Stimulated activated CD4-positive, alpha-beta T cell treated with anti-CD3 and anti-CD28 coated beads, Interleukin-1b, Interleukin-23, amount 100 ng/mL, for 48 hours (primary cell): ENCODE results near the gene TSPAN18.
A peak's percentile ranks its signal among the peaks of the same experiment; 100 is the strongest.

Source experiments
- DNase-seq: peaks from one replicate; pipeline ENCODE4 v3.0.0-alpha.2; 2020

Gene TSPAN18, protein sequence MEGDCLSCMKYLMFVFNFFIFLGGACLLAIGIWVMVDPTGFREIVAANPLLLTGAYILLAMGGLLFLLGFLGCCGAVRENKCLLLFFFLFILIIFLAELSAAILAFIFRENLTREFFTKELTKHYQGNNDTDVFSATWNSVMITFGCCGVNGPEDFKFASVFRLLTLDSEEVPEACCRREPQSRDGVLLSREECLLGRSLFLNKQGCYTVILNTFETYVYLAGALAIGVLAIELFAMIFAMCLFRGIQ

DNA sequence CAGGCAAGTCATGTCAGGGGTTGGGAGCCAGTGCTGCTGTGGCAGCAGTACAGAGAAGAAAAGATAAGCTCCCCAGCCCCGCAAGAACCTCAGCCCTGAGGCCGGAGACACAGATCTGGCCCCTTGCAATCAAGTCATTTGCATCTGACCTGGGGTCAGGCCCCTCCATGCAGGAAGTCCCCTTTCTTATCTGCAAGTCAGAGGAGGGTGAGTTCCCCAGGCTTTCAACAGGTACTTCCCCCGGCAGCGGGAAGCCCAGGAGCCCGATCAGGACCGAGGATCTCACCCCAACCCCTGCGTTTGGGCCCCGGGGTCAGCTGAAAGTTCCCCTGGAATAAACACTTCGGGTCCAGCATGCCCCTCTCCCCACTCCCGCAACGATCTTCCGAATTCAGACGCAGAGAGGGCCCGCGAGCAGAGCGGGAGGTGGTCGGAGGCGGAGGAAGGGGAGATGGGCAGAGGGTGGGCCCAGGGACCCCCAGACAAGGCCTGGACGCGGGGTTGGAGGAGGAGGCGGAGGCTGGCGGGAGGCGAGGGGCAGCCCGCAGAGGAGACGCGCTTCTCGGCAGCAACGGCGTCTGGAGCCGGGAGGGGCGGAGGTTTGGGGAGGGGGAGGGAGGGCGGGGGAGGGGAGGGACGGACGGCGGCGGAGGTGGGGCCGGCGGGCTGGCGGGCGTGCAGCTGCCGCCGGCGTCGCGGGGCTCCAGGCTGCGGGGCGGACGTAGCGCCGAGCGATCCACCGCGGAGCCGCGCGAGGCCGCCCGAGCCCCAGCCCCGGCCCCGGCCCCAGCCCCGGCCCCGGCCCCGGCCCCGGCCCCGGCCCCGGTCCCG is at the start of gene TSPAN18:
TSPAN18 (plus strand) TSS at position 680 of the 831 bp plus-strand sequence. CDS start 179,455 bp downstream, outside the sequence.
- DNase-seq = peak; percentile 10

DNA sequence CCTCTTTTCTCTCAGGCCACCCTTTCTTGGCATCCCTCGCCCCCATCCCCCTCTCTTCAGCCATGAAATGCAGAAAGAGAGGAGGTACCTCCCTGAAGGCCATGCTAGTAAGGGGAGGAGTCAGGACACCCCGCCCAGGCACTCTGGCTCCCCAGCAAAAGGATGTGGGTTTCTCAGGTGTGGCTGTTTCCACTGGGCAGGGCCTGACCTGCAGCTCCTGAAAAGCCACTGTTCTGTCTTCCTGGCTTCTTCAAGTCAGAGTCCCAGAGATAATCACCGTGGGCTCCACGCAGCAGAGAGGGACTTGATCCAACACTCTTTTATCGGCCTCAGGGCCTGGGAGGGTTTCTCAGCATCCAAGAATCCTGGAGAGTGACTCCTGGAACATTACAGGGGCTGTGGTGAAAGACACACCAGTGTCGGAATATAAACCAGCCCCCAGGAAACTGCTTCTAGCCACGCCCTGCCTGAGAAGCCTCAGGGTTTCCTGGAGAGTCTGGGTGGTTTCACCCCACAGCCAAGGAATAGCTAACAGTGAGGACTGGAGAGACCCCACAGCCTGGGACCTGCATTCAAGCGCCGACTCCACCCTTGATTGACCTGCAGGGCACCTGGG is 45.7 kb upstream of the TSPAN18 start:
- DNase-seq = peak; percentile 38

DNA sequence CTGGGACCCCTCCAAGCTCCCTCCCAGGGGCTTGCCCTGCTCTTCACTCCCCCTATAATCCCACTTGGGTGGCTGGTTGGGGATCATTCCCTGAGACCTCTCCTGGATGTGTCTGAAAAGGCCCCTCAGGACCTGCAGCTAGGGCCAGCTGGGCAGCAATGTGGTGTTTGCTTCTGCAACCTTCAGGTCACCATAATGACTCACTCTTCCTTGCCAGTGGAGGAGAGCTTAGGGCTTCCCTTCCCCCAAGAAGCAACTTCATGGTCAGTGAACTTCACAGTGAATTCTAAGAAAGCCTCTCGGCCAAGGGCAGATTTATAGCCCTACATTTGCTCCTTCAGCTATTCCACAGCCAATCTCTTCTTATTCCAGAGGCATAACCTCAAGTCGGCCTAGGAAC is 45.1 kb upstream of the TSPAN18 start:
- no peak for DNase-seq

DNA sequence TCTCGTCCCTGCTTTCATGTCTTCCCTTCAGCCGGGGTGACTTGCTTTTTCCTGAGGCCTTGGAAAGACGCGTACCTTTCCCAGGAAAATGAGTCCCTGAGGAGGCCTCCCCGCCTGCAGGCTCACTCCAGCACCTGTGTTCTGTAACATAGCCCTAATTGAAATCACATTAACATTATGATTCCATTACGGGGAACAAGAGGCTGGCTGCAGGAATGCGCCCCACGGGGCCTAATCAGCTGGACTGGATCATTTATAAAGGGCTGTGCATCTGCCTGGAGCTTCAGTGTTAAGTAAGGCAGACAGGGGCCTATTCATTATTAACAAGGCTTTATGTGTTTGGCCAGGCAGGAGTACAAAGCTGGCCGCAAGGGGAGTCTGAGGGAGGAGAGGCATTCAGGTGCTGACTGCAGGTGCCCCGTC is 41.9 kb upstream of the TSPAN18 start:
- DNase-seq = no peak

DNA sequence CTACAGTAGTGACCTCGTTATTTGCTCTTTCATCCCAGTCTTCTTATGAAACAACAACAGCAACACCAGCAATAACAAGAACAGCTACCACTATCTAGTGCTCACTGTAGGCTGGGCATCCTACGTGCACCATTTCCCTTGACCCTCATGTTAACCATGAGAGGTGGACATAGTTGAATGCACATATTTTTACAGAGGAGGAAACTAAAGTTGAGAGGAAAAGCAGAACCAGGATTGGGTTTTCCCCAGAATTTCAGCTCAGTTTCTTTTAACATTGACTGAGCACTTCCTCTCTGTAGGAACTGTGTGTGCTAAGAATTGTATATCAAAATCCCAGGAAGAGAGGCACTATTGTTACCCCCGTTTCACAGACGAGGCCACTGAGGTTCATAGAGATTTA is 39.4 kb upstream of the TSPAN18 start:
- DNase-seq = no peak

DNA sequence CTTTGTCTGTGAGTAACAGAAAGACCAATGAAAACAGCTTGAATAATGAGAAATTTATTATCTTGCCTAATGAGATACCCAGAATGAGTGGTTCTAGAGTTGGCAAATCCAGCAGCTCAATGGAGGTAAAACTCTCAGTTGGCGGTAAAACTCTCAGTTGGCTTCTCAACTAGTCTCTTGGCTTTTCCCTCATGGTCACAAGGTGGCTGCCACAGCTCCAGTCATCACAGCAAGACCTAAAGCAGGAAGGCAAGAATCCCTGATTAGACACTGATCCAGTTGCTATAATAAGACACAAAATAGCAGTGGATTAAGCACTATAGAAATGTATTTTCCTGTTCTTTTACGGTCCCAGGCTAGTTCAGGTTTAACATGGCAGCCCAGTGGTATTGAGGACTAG is 37.5 kb upstream of the TSPAN18 start:
- no peak for DNase-seq

DNA sequence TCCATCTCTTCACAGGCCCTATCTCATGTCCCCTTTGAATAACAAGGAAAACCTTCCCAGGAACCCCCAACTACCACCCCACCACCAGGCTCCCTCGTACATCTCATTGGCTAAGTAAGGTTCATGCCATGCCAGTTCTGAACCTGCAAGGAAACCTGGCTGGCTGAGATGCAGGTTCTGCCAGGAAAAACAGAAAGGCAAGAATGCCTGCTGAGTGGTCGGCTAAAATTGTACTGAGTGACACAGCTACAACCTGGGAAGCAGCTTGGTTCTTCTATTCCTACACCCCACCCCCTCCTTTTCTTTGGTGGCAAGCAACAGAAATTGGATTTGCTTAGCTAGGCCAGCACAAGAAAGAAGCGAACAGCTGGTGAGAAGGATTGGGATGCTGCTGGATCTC is 36.1 kb upstream of the TSPAN18 start:
- DNase-seq = no peak

DNA sequence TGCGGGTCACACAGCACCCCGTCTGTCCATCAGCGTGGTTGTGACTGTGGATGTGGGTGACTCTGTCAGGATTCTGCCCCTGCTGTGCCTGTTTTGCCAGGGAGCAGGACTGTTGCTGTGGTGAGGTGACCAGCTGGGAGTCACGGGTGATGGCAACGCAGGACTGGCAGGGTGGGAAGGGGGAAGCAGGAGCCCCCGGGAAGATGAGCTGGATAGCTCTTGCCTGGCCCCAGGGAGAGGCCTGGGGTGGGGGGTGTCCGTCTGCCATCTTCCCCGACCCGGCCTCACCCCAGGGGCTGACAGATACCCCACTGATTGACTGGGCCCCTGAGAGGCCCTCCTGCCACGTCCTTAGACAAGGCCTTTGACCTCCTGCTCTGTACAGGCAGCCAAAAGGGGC is 34.3 kb upstream of the TSPAN18 start:
- DNase-seq = no peak

DNA sequence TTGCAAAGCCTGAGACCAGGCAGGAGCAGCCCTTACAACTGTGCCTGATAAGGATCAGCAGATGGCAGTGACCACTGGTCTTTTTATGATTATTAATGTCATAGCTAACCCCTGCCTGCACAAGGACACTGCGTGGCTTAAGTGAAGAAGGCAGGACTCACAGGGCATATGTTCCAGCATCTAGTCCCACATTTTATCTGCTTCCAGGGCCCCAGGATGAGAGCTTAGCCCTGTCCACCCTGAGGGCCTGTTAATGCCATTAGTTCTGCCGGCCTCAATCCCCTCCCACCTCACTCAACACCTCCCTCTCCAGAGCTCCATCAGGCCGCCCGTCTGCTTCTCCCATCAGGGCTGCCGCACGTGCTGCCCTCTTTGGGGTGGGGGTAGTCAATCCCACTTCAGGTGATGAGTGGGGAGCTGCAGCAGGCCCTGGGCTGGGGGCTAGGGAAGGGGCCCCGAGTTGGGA is 33.1 kb upstream of the TSPAN18 start:
- no peak for DNase-seq

DNA sequence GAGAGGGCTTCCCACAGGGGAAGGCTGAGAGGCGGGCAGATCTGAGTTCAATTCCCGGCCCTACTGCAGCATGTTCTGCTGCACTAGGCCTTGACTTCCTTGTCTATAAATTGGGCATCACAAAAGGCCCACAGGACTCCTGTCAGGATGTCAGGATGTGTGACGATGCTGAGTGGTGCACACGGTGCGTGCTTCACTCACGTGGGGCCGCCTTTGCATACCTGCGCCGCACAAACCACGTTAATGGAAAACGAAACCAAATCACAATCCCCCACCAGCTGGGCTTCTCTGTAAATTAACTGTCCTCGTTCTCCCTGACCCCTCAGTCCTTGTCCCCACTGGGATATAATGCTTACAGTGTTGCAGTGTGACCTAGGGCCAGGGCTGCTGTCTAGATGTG is 32.3 kb upstream of the TSPAN18 start:
- DNase-seq = no peak

DNA sequence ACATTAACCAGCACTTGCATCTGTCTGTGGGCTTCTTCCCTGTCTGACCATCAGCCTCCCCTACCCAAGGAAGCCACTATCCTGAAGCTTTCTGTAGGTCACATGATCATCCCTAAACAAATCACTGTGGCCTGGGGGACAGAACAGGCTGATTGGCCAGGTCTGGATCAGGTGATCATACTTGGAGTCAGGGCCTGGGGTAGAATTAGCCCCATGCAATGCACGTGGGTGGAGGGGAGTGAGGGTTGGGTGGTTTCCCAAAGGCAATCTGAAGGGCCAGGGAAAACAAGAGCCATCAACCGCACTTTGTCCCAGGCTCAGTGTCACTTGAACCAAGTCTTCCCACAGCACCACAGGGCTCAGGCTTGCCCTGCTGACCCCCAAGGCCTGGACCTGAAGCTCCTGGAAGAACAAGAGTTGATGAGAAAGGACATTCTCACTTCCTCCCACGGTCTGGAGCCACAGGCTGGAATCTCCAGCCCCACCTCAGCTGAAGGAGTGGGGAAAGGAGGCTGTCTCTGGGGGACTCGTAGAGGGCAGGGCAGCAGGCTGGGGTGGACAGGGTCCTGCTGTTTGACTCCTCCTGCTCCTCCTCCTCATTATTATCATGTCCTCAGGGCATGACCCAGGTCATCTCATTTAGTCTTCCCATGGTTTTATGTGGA is 31.5 kb upstream of the TSPAN18 start:
- DNase-seq = no peak

DNA sequence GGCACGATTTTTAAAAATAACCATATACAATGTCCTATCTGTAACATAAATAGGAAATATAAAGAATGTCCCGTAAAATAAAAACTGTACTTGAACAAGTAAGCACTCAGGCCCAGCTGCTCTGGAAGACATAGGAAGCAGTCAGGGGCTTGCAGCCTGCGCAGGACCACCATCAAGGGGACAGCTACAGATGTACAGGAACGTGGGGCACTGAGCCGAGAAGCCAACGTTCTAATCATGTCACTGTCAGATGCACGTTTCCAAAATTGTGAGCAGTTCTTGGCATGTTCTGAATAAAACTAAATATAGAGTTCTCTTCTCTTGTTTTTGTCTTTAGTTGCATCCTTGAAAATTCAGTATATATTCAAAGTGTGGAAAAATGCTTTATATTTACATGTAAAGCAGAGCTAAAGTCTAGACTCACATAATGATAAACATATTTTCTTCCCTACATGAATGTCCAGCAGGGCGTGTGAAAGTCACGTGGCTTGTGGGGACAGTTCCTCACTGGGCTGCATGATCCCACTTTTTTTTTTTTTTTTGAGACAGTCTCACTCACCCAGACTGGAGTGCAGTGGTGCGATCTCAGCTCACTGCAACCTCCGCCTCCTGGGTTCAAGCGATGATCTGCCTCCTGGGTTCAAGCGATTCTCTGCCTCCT is 28.4 kb upstream of the TSPAN18 start:
- no peak for DNase-seq

DNA sequence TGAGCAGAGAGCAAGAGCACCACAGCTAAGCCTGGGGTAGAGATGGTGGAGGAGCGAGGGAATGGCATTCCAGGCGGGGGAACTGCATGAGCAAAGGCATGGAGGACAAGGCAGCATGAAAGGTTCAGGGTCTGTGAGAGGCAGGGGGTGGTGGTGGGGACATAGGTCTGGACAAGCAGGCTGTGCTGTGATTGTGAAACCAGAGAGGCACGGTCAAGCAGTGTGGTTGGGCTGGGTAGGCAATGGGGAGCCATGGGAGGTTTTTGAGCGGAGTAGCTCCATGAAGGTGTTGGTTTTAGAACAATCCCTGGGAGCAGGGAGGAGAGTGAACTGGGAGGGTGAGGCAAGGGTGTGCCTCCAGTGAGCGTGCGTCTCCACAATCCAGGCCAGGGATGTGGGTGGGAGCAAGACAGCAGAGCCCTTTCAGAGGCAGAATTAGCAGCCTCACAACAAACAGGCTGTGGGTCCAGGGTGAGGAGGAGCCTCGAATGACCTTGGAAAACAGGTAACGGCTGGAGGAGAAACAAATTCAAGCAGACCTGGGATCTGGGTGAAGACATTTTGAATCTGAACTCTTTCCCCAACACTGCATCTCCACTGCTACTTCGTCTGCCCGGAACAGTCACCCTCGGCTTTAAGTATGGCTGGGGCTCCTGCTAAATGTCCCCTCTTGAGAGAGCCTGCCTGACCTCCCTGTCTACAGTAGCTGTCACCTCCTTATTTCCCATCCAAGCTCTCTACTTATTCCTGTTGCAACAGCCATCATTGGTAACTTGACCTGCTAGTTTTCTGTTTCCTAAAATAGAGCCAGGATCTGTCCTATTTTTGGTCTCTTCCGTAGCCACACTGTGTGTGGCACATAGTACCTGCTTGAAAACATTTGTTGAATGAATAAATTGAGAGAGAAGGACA is 27.0 kb upstream of the TSPAN18 start:
- DNase-seq = no peak

DNA sequence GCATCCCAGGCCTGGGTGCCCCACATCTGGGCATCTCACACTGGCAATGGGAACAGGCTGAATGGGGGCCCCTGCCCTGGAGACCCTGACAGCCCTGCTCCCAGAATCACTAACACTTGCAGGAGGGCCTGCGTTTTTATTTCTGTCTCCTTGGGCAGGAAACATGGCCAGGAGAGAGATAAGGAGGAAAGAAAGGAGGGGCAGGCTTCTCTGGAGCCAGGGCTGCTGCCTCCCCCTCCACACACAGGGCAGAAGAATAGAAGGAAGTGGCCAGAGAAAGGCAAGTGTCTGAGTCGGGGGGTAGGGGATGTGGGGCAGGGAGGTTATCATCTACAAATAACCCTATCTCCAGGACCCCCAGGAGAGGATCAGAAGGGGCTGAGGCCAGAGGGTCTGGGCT is 25.5 kb upstream of the TSPAN18 start:
- DNase-seq = no peak

DNA sequence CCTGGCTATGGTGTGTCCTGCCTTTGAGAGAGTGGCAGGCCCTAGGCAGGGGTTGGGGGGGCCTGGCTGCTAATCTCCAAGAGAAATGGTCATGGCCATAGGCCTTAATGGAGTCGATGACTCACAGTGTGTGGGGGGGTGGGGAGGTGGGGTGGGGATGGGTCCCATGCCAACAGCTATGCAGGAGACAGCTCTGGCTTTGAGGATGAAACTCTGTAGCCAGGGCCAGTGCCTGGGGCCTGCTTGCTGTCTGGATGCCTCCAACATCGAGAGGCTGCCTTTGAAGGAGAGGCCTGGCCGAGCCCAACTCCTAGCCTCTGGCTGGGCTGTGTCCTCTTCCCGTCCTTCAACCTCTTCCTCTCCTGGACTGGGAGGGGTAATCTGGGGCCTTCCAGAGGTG is 23.9 kb upstream of the TSPAN18 start:
- no peak for DNase-seq

DNA sequence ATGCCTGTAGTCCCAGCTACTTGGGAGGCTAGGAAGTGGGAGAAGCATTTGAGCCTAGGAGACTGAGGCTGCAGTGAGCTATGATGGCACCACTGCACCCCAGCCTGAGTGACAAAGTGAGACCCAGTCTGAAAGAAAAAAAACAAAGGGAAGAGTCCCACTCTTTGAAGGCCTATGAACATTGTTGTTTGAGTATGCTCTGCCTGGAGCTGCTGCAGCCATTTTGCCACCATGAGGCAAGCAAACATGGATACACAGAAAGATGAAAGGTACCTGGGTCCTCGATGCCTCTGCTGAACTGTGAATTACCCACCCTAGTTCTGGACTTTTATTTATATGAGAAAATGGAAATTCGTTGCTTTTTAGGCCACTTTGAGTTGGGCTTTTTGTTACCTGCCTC is 19.7 kb upstream of the TSPAN18 start:
- DNase-seq = no peak

DNA sequence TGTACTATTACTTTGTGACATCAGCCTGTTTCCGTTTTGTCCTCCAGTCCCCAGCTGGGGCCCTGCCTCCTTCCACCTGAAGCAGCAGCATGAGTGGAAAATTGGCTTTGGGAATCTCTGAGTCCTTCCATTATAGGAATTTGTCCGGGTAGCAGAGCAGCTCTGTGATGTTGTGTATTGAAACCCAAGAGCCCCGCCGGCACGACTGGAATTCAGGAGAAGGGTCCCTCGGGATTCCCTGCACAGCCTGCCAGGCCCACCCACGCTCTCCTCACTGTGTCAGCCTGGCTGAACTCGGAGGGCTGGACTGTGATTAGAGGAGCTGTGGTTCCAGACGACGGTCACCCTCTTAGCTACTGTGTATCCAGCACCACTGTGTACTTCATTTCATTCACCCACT is 18.8 kb upstream of the TSPAN18 start:
- DNase-seq = no peak

DNA sequence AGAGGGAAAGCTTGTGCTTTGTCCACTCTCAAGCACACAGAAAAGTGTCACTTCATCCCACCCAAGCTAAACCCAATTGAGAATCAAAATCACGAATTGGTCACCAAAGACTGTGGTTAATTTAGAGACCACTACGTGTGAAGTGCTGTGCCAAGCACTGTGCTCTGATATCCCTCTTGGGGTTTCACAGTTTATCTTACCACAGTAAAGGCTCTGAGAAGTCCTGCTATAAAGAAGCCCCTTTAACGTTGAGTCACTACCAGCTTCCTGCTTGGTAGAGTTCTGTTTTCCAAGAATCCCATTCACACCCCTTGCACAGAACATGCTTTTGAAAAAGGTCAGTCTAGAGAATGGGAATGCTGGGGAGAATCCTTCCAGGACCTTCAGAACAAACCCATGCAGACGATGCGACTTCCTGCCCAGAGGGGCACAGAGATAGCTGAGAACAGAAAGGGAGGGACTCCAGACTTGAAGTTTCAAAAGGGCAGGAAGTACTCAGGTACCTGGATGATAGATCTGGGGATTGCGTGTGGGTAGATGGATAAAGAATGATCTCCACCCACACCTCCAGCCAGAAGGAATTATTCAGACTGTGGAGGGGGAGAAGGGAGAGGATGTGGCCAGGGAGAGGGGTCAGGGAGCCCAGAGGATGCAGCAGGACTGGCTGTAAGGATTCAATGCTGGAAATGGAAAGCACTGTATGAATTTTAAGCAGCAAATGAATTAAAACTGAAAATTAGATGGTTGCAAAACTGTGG is 18.1 kb upstream of the TSPAN18 start:
- DNase-seq = no peak

DNA sequence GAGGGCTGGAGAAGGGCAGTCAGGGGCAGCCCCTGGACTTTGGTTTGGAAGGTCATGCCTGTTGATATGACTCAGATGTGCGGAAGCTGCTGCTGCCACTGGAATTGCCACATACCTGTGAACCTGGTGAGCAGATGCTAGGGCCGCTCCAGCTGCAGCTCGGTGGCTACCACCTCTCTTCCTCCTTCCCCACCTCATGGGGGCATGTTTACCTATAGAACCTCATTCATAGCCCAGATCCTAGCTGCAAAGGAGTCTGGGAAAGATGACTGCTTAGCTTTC is 17.5 kb upstream of the TSPAN18 start:
- no peak for DNase-seq

DNA sequence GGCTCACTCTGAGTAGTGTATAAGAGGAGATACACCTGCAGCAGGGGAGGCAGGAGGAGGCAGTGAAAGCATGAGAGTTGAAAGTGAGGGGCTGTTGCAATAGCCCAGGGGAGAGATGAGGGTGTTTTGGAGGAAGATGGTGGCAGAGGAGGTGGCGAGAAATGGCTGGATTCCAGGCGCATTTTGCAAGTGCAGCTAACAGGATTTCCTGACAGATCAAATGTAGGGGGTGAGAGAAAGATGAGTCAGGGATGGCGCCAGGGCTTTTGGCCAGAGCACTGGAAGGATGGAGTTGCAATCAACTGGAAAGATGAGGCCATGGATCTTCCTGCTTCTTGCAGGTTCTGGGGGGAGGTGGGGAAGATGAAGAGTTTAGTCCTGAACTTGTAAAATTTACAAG is 16.8 kb upstream of the TSPAN18 start:
- no peak for DNase-seq

DNA sequence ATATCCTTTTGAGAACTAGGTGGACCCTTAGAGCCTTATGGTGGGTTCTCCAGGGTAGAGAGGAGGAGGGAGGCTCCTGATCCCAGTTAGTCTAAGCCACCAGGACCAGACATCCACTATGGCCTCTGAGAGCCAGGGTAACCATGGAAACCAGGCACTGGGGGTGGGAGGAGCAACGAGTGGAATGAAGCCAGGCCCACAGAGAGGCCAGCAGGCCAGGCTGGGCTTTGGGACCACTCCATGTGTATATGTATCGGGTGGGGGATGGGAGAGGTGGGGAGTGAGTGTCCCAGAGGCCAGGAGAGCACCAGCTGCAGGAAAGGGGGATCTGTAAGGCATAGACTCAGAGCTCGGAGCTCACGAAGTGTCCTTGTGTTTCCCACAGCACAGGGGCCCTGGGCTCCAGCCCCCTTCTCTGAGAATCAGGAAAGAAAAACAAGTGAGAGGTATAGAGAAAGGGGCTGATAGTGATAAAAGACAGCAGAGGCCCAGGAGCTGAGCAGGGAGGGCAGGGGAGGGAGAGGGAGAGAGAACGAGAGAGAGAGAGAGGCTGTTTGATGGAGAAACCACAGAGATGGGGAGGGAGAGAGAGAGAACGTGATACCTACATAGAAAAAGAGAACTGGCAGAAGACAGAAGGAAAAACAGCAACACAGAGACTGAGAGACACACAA is 15.5 kb upstream of the TSPAN18 start:
- DNase-seq = no peak
